ENCODE results near the gene ERBB3.

DNA sequence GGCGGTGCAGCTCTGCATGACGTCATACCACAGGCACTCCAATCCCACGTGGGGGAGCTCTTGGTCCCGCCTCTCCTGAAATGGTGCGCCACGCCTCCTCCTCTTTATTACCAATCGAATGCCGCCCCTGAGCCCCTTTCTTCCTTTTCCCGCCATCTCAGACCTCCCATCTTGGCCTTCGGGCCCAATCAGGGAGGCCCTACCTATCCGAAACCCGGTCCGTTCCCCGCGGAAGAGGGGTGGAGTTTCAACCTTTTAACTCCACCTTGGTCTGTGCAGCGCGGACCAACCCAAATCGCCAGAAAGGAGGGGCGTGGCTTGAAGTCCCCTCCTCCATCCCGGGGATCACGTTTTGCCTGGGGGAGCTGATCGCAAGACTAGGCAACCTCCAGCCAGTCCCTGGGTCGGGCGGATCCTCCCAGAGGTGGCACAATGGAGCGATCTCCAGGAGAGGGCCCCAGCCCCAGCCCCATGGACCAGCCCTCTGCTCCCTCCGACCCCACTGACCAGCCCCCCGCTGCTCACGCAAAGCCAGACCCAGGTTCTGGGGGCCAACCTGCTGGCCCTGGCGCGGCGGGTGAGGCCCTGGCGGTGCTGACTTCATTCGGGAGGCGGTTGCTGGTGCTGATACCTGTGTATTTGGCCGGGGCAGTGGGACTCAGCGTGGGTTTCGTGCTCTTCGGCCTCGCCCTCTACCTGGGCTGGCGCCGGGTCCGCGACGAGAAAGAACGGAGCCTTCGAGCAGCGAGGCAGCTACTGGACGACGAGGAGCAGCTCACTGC is 48.1 kb downstream of the ERBB3 start, which contains the start of gene ESYT1:
- no peak for TF ChIP-seq CTCF (IDR thresholded peaks at IDR 0.05; ENCODE audit: insufficient read depth, low read depth, low read length)
- TF ChIP-seq EZH2 (IDR thresholded peaks at IDR 0.05; ENCODE audit: insufficient read depth, low read length), result no peak
